PFSK-1 (cell line): ENCODE data around the gene CAPZA1.

Experiments used
- FOXP2 ChIP-seq: optimal IDR thresholded peaks from 2 replicates; pipeline ENCODE3; 2011; ENCODE audit warnings: borderline replicate concordance, control low read depth, inconsistent platforms; ENCODE audit not compliant: insufficient read depth; ENCODE audit errors: extremely low read length, extremely low read depth
- POLR2AphosphoS5 ChIP-seq: IDR thresholded peaks from 2 replicates; pipeline ENCODE4 v1.6.1; 2012; ENCODE audit warnings: low read depth, mild to moderate bottlenecking, control low read depth, low read length, moderate library complexity
- SIN3A ChIP-seq: IDR thresholded peaks from 2 replicates; pipeline ENCODE4 v1.6.1; 2012; ENCODE audit warnings: mild to moderate bottlenecking, low read length, moderate library complexity, borderline replicate concordance; ENCODE audit not compliant: insufficient read depth
- TAF1 ChIP-seq: IDR thresholded peaks from 2 replicates; pipeline ENCODE4 v1.6.1; 2012; ENCODE audit warnings: low read length, control low read depth, borderline replicate concordance; ENCODE audit not compliant: insufficient read depth
- TF ChIP-seq, protein P1 (sequence below), 2 experiments: IDR thresholded peaks; 2 replicates each; pipeline versions ENCODE4 v1.6.1 to v1.8.0; 2011 to 2012; ENCODE audit warnings: low read depth in 2 of 2, low read length in 2 of 2, control low read depth in 1 of 2, inconsistent platforms in 1 of 2, mild to moderate bottlenecking in 1 of 2, moderate library complexity in 1 of 2; ENCODE audit not compliant: insufficient read depth in 1 of 2

CAPZA1 gene

DNA sequence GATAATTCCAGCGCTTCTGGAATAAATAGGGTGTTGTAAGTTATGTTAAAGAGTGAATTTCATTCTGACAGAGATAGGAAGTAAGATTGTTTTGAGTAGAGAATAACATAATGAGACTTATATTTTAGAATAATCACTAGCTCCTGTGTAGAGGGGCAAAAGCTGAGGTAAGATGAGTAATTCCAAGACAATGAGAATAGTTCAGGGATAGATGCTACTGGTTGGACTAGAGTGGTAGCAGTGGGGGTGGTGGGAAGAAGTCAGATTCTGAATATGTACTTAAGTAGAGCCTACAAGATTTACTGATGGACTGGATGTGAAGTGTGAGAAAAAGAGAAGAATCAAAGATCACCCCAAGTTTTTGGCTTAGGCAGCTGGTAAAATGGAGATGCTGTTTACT lies 31.6 kb downstream of the CAPZA1 start:
- no peak for TF ChIP-seq TAF1
- no peak for TF ChIP-seq POLR2AphosphoS5
- TF ChIP-seq FOXP2, result no peak
- TF ChIP-seq SIN3A, result no peak
- TF ChIP-seq, protein P1, sequence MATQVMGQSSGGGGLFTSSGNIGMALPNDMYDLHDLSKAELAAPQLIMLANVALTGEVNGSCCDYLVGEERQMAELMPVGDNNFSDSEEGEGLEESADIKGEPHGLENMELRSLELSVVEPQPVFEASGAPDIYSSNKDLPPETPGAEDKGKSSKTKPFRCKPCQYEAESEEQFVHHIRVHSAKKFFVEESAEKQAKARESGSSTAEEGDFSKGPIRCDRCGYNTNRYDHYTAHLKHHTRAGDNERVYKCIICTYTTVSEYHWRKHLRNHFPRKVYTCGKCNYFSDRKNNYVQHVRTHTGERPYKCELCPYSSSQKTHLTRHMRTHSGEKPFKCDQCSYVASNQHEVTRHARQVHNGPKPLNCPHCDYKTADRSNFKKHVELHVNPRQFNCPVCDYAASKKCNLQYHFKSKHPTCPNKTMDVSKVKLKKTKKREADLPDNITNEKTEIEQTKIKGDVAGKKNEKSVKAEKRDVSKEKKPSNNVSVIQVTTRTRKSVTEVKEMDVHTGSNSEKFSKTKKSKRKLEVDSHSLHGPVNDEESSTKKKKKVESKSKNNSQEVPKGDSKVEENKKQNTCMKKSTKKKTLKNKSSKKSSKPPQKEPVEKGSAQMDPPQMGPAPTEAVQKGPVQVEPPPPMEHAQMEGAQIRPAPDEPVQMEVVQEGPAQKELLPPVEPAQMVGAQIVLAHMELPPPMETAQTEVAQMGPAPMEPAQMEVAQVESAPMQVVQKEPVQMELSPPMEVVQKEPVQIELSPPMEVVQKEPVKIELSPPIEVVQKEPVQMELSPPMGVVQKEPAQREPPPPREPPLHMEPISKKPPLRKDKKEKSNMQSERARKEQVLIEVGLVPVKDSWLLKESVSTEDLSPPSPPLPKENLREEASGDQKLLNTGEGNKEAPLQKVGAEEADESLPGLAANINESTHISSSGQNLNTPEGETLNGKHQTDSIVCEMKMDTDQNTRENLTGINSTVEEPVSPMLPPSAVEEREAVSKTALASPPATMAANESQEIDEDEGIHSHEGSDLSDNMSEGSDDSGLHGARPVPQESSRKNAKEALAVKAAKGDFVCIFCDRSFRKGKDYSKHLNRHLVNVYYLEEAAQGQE (IDR thresholded peaks at IDR 0.05; ENCODE audit: insufficient read depth in 1 of 2, low read depth in 2 of 2, low read length in 2 of 2), result no peak

DNA sequence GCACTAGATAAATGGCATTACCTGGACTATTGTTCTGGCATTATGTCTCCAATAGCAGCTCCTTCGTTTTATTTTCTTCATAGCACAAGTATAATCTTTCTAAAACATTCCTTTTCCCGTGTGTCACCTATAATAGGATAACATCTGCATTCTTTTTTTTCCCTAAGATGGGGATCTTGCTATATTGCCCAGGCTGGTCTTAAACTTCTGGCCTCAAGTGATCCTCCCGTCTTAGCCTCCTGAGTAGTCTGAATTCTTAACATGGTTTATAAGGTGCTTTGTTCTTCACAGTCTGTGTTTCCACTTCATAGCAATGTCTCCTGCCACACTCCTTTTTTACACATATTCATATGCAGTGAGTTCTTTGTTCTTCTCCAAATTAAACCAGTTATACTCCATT lies 46.2 kb downstream of the CAPZA1 start:
- TF ChIP-seq, protein P1 (IDR thresholded peaks at IDR 0.05; ENCODE audit: insufficient read depth in 1 of 2, low read depth in 2 of 2, low read length in 2 of 2), result no peak
- no peak for TF ChIP-seq FOXP2
- no peak for TF ChIP-seq SIN3A
- no peak for TF ChIP-seq TAF1
- no peak for TF ChIP-seq POLR2AphosphoS5

DNA sequence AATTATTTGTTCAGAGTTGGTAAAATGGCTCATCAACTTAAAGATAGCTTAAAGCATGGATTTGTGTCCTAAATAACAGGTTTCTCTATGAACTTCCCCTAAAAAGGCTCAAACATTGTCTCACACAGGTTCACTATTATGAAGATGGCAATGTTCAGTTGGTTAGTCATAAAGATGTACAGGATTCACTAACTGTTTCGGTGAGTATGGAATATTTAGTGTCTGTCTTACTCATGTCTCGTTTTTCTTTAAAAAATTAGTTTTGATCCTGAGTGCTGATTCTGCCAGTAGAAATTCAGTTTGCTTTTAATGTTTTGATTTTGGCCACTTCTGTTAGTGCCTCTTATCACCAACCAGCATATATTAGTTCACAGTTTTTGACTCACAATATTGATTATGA lies 47.3 kb downstream of the CAPZA1 start:
- TF ChIP-seq TAF1 (no peak), SIN3A (no peak), FOXP2 (no peak), POLR2AphosphoS5 (no peak)
- TF ChIP-seq, protein P1 (IDR thresholded peaks at IDR 0.05; ENCODE audit: insufficient read depth in 1 of 2, low read depth in 2 of 2, low read length in 2 of 2), result no peak

DNA sequence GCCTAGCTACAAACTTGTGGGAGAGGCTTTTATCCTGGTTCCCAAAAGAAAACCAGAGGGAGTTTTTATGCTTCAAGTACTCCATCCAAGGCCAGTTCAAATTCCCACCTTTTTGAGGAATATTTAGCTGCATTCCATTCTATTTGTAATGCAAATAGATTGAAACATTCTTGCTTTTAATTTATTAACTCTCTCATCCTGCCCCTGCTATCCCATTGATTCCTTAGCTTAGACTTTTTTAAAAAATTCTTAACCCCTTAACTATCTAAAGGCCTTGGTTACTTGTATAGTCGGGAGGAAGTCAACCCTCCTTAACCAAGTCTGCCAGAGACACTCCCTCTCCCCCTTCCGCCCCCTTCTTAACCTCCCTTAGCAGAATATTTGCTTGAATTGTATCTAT lies 52.4 kb downstream of the CAPZA1 start:
- TF ChIP-seq SIN3A, result no peak
- TF ChIP-seq TAF1, result no peak
- TF ChIP-seq POLR2AphosphoS5, result no peak
- TF ChIP-seq, protein P1 (IDR thresholded peaks at IDR 0.05; ENCODE audit: insufficient read depth in 1 of 2, low read depth in 2 of 2, low read length in 2 of 2), result no peak
- TF ChIP-seq FOXP2, result no peak

DNA sequence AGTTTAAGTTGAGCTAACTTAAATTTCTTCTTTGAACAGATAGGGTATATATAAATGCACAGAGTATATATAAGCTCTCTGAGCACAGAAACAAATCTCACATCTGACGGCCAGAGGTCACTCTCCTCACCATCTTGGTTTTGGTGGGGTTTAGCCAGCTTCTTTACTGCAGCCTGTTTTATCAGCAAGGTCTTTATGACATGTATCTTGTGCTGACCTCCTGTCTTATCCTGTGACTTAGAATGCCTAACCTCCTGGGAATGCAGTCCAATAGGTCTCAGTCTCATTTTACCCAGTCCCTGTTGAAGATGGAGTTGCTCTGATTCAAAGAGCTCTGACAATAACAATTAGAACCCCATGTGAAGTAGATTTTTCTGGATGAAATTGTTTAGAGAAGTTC lies 53.2 kb downstream of the CAPZA1 start:
- TF ChIP-seq, protein P1 (IDR thresholded peaks at IDR 0.05; ENCODE audit: insufficient read depth in 1 of 2, low read depth in 2 of 2, low read length in 2 of 2), result no peak
- no peak for TF ChIP-seq POLR2AphosphoS5
- no peak for TF ChIP-seq SIN3A
- no peak for TF ChIP-seq FOXP2
- TF ChIP-seq TAF1, result no peak
